CD14-positive monocyte (primary cell): Measurements from ENCODE around the gene TMPRSS2. TPM values are rescaled to one million over a fixed set of nuclear protein-coding genes. Genes with fewer than 3 reads are reported as not detected.

ENCODE experiments used
- DNase-seq, 3 donors: peaks; one replicate each; pipeline ENCODE4 v3.0.0-alpha.2; 2011 to 2022
- H2AFZ ChIP-seq: 2 replicates; pipeline ENCODE4 v1.6.0; 2012; ENCODE audit warnings: mild to moderate bottlenecking, low read depth, low read length, inconsistent platforms; ENCODE audit not compliant: insufficient read depth, poor library complexity, severe bottlenecking
- H3K27ac ChIP-seq, 2 donors: 1 replicate in 1 of 2; 2 replicates in 1 of 2; pipeline ENCODE4 v1.5.1; 2012 to 2013; ENCODE audit warnings: low read length in 2 of 2, control low read depth in 1 of 2, inconsistent platforms in 1 of 2, low read depth in 1 of 2, mild to moderate bottlenecking in 1 of 2
- H3K27me3 ChIP-seq, 2 donors: one replicate each; pipeline versions ENCODE4 v1.6.0 to v1.6.1; 2011 to 2013; ENCODE audit warnings: low read length in 2 of 2; ENCODE audit not compliant: control insufficient read depth in 2 of 2, insufficient read depth in 2 of 2
- H3K36me3 ChIP-seq, 2 donors: replicated peaks in 1 of 2; 1 replicate in 1 of 2; 2 replicates in 1 of 2; pipeline versions ENCODE4 v1.5.1 to v1.6.1; 2012 to 2013; ENCODE audit warnings: low read length in 2 of 2, control low read depth in 1 of 2, inconsistent platforms in 1 of 2, mild to moderate bottlenecking in 1 of 2; ENCODE audit not compliant: insufficient read depth in 2 of 2, control insufficient read depth in 1 of 2
- H3K4me1 ChIP-seq, 2 donors: 1 replicate in 1 of 2; 2 replicates in 1 of 2; pipeline versions ENCODE4 v1.5.1 to v1.6.1; 2012 to 2013; ENCODE audit warnings: low read length in 2 of 2, control low read depth in 1 of 2, inconsistent platforms in 1 of 2, mild to moderate bottlenecking in 1 of 2, moderate library complexity in 1 of 2; ENCODE audit not compliant: insufficient read depth in 2 of 2, control insufficient read depth in 1 of 2
- H3K4me2 ChIP-seq: replicated peaks from 2 replicates; pipeline ENCODE3; 2012; ENCODE audit warnings: low read length, moderate library complexity, mild to moderate bottlenecking; ENCODE audit not compliant: poor library complexity, severe bottlenecking; ENCODE audit errors: extremely low read depth
- H3K4me3 ChIP-seq, 3 experiments: fragments of 200-600 bp in 1 of 3; sonication (generic) in 1 of 3; replicated peaks in 1 of 3; 1 replicate in 2 of 3; 2 replicates in 1 of 3; pipeline ENCODE4 v1.5.1; 2011 to 2013; ENCODE audit warnings: low read length in 3 of 3, mild to moderate bottlenecking in 3 of 3, control low read depth in 2 of 3, low read depth in 2 of 3, inconsistent platforms in 1 of 3, moderate library complexity in 1 of 3
- H3K79me2 ChIP-seq: 2 replicates; pipeline ENCODE4 v1.6.0; 2012; ENCODE audit warnings: mild to moderate bottlenecking, control low read depth, inconsistent platforms, low read length, moderate library complexity; ENCODE audit not compliant: insufficient read depth
- H3K9ac ChIP-seq: 2 replicates; pipeline ENCODE4 v1.6.0; 2017; ENCODE audit warnings: low read length, mild to moderate bottlenecking; ENCODE audit not compliant: insufficient read depth, poor library complexity, severe bottlenecking
- H3K9me3 ChIP-seq, 2 donors: replicated peaks in 1 of 2; 1 replicate in 1 of 2; 2 replicates in 1 of 2; pipeline versions ENCODE4 v1.5.1 to v1.6.1; 2012 to 2013; ENCODE audit warnings: low read length in 2 of 2, control low read depth in 1 of 2; ENCODE audit not compliant: control insufficient read depth in 1 of 2, insufficient read depth in 1 of 2
- H4K20me1 ChIP-seq: 2 replicates; pipeline ENCODE4 v1.6.0; 2012; ENCODE audit warnings: mild to moderate bottlenecking, low read length, control low read depth, moderate library complexity; ENCODE audit not compliant: insufficient read depth
- H3K27ac Mint-ChIP-seq, 7 donors: one replicate each; pipeline ENCODE4 v1.8.0; 2020; ENCODE audit warnings: mild to moderate bottlenecking in 7 of 7, mixed read lengths in 7 of 7, moderate library complexity in 6 of 7, inconsistent platforms in 2 of 7
- H3K27me3 Mint-ChIP-seq, 3 donors: one replicate each; pipeline ENCODE4 v1.8.0; 2021 to 2022; ENCODE audit warnings: low read depth in 3 of 3, mild to moderate bottlenecking in 3 of 3, mixed read lengths in 3 of 3, moderate library complexity in 3 of 3, inconsistent platforms in 1 of 3
- H3K36me3 Mint-ChIP-seq, 2 donors: one replicate each; pipeline ENCODE4 v1.8.0; 2020; ENCODE audit warnings: mixed read lengths in 2 of 2, inconsistent platforms in 1 of 2, mild to moderate bottlenecking in 1 of 2
- H3K4me1 Mint-ChIP-seq: one replicate; pipeline ENCODE4 v1.8.0; 2020; ENCODE audit warnings: mild to moderate bottlenecking, mixed read lengths
- H3K4me3 Mint-ChIP-seq, 2 donors: one replicate each; pipeline ENCODE4 v1.8.0; 2020; ENCODE audit warnings: mild to moderate bottlenecking in 2 of 2, mixed read lengths in 2 of 2, moderate library complexity in 1 of 2
- H3K9me3 Mint-ChIP-seq, 7 donors: one replicate each; pipeline ENCODE4 v1.8.0; 2020 to 2022; ENCODE audit warnings: mixed read lengths in 7 of 7, mild to moderate bottlenecking in 6 of 7, moderate library complexity in 6 of 7, inconsistent platforms in 2 of 7
- CTCF ChIP-seq: fragments of 200-600 bp; IDR thresholded peaks from one replicate; pipeline ENCODE4 v1.8.0; 2022; ENCODE audit warnings: antibody characterized with exemption, mild to moderate bottlenecking
- WGBS: methylation state at CpG from one replicate; pipeline ENCODE4 v1.1.5; 2013; ENCODE audit warnings: missing lambda C conversion rate; ENCODE audit not compliant: insufficient coverage; 5-methylcytosine and 5-hydroxymethylcytosine counted together
- intact Hi-C, 2 donors: fragments of 100-400 bp; cut with micrococcal nuclease; formaldehyde crosslinking; loops; one replicate each; pipeline versions ENCODE4 v1.15.0 to v1.15.1; 2023
- polyA plus RNA-seq, 3 donors: library from polyadenylated mRNA; depleted of rRNA in 1 of 3; unstranded in 2 of 3; stranded (reverse) in 1 of 3; fragments of 300-500 nt in 2 of 3; fragments of >200 nt in 1 of 3; fragmentation: Illumina TruSeq in 2 of 3; gene quantifications; 1 replicate in 2 of 3; 2 replicates in 1 of 3; pipeline ENCODE4 v1.2.3, GENCODE V29; 2012 to 2021

TMPRSS2 gene
- polyA plus RNA-seq, 3 donors, result not detected

GRCh38 chr21:41449613-41450012, 58.3 kb downstream of the TMPRSS2 start:
- no peaks in the 10 kb centered on the region for H3K4me1 Mint-ChIP-seq
- Histone ChIP-seq H3K79me2 (no peaks in the 10 kb centered on the region), H3K4me1 (no peaks in the 10 kb centered on the region), H3K9ac (no peak overlapping the region), H3K9me3 (no peaks in the 10 kb centered on the region), H3K36me3 (peaks cover 71 to 96% of the 10 kb centered on the region in 2 donors), H4K20me1 (peaks cover 4% of the 10 kb centered on the region), H3K27me3 (no peaks in the 10 kb centered on the region), H3K4me2 (no peak overlapping the region), H3K27ac (no peak overlapping the region), H3K4me3 (no peak overlapping the region), H2AFZ (no peak overlapping the region)
- intact Hi-C loops, result no loop called here
- no peaks in the 10 kb centered on the region for H3K27me3 Mint-ChIP-seq
- DNase-seq, result no peak
- 83% methylated on average over 3 of the region's 5 CpGs for WGBS
- H3K9me3 Mint-ChIP-seq, result peaks cover 0 to 3% (median 0%) of the 10 kb centered on the region in 7 donors
- H3K36me3 Mint-ChIP-seq, result peaks cover 93 to 96% of the 10 kb centered on the region in 2 donors
- H3K27ac Mint-ChIP-seq, result no peak overlapping the region
- no peak for TF ChIP-seq CTCF
- H3K4me3 Mint-ChIP-seq, result no peak overlapping the region

DNA sequence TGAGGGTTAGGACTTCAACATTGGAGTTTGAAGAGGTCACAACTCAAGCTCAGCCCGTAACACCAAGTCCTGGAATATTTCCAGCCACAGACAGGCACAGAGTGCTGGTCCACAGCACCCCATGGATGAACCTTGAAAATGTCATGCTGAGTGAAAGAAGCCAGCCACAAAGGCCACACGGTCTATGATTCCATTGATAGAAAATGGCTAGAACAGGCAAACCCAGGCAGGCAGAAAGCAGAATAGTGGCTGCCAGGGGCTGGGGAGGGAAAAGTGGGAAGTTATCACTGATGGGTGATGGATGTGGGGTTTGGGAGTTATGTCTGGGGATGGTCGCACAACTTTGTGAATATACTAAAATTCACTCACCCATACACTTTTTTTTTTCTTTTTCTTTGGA, 60.6 kb downstream of the TMPRSS2 start:
- no peaks in the 10 kb centered on the region for H3K9me3 ChIP-seq
- no peak overlapping the region for H3K4me3 ChIP-seq
- peaks cover 4% of the 10 kb centered on the region for H4K20me1 ChIP-seq
- no peaks in the 10 kb centered on the region for H3K4me1 Mint-ChIP-seq
- H3K27me3 Mint-ChIP-seq, result no peaks in the 10 kb centered on the region
- H3K27me3 ChIP-seq, result no peaks in the 10 kb centered on the region
- DNase-seq, result no peak
- H3K4me2 ChIP-seq, result no peak overlapping the region
- intact Hi-C loops, result no loop called here
- peaks cover 92 to 96% of the 10 kb centered on the region in 2 donors for H3K36me3 Mint-ChIP-seq
- no peaks in the 10 kb centered on the region for H3K4me1 ChIP-seq
- no peaks in the 10 kb centered on the region for H3K79me2 ChIP-seq
- no peak overlapping the region for H3K27ac ChIP-seq
- no peak overlapping the region for H3K4me3 Mint-ChIP-seq
- peak overlapping the region in 1 of 7 donors; percentile 46 for H3K27ac Mint-ChIP-seq
- H2AFZ ChIP-seq, result no peak overlapping the region
- no peak for TF ChIP-seq CTCF
- H3K9ac ChIP-seq, result no peak overlapping the region
- 100% methylated on average over 2 of the region's 3 CpGs for WGBS
- H3K36me3 ChIP-seq, result peaks cover 73 to 96% of the 10 kb centered on the region in 2 donors
- peaks cover 0 to 3% (median 0%) of the 10 kb centered on the region in 7 donors for H3K9me3 Mint-ChIP-seq
